Amygdala (tissue), 56 donors: ENCODE results near the gene ETV6.

Experiments used
- DNase-seq, 56 donors: peaks; one replicate each; lab custom pipeline; 2025; lab: John Stamatoyannopoulos, UW

The ETV6 gene

DNA sequence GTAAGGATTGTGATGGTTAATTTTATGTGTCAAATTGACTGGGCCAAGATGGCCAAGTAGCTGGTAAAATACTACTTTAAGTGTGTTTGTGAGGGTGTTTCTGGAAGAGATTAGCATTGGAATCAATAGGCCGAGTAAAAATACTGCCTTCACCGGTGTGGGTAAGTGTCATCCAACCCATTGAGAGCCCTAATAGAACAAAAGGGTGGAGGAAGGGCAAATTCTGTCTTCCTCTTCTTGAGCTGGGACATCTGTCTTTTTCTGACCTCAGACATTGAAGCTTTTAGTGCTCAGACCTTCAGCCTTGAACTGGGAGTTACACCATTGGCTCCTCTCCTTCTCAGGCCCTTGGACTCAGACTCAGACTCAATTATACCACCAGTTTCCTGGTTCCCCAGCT lies 8.0 kb upstream of the ETV6 start:
- DNase-seq, result no peak

- no peak for DNase-seq
Measured at GRCh38 chr12:11642785-11643184, 6.7 kb upstream of the ETV6 start.

DNA sequence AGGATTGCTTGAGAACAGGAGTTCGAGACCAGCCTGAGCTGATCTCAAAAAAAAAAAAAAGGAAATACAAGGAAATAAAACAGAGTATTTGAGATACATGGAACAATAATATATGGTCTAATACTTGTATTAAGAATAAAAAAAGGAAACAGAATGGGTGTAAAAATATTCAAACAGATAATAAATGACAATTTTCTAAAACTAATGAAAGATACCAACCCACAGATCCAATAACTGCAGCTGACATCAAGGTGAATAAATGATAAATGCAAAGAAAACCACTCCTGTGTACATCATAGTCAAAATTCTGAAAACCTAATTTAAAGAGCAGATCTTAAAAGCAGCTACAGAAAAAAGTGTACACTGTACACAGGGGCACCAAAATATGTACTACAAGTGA lies 4.1 kb upstream of the ETV6 start:
- no peak for DNase-seq

DNA sequence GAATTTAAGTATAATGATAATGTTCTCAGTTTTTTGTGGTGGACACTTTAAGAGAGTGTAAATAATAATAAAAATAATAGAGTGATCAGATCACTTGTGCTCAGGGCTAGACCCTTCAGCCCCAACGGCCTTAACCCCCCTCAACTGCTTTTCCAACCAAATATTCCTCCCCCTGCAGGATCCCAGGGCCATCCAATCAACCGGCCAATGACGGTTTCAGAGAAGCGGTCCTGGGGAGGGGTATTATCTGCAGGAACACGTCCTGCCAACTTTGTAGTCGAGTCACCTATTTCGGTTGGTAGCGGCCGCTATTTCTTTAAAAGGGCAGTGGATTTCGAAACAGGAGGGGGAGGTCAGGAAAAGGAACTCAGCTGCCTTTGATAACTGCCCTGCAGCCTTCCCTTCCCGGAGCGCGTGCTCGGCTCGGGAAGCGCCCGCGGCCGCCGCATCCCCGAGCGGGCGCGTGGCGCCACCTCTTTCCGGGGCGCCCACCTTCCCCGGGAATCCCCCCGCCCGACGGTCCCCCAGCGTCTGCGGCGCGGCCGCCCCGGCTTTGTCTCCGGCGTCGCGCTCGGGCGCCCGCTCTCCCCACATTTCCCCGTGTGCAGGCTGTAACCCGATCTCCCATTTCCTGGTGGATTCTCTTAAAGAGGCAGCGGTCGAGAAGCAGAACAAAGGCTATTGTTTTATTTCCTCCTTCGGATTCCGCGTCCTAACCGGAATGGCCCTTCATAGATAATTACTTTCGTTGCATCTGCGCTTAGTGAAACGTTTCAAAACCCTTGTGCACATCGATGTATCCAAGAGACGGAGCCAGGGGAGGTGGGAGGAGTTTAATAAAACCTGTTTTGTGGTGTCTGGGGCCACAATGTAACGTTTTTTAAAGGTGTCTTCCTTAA lies 711 bp upstream of the ETV6 start:
- peak in 41 of 56 donors; percentile 26 to 83 (median 59) for DNase-seq

- peak in 7 of 56 donors; percentile 12 to 45 (median 21) for DNase-seq
Measured at GRCh38 chr12:11650286-11651281, 1.1 kb downstream of the ETV6 start.

- no peak for DNase-seq
Measured at GRCh38 chr12:11651381-11651780, 1.9 kb downstream of the ETV6 start.

GRCh38 chr12:11651785-11652184 lies 2.3 kb downstream of the ETV6 start:
- no peak for DNase-seq

- DNase-seq, result peak in 15 of 56 donors; percentile 8 to 54 (median 17)
Measured at GRCh38 chr12:11652351-11653040, 3.0 kb downstream of the ETV6 start.

GRCh38 chr12:11653215-11653753 lies 3.8 kb downstream of the ETV6 start:
- DNase-seq, result no peak

DNA sequence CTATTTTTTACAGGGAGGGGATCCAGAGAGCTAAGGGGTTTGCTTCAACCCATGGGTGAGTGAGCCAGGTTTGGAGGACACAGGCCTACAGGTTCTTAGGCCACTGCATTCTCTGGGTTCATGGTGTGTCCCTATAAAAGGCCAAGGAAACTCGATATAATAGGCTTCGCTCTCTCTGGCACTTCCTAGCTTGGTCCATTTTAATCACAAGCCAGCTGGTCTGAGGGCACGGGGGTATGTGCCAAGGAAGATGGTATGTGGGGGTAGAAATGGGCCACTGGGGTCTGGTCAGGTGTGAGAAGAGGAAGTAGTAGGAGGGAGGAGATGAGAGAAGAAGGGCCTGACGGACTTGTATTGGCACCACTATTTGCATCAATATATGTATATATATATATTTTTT lies 4.9 kb downstream of the ETV6 start:
- no peak for DNase-seq

GRCh38 chr12:11654802-11655201 lies 5.3 kb downstream of the ETV6 start:
- DNase-seq, result no peak

- no peak for DNase-seq
Measured at GRCh38 chr12:11655842-11656241, 6.4 kb downstream of the ETV6 start.

DNA sequence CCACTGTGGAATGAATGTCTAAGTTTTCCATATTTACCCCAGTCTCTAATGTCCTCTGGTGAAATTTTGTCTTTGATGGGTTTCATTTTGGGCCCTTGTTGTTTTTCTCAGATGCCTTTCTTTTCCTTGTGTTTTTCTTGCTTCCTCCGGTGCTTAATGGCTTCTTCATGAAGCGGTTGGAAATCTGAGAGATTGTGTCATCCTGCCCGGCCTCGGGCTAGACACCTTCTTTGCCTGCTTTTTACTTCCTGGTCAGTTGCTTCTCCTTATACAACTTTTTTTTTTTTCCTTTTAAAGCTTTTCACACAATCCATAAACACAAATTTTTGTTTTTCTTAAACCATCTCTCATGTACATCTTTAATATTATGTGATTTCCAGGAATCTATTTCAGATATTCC lies 7.1 kb downstream of the ETV6 start:
- no peak for DNase-seq

DNA sequence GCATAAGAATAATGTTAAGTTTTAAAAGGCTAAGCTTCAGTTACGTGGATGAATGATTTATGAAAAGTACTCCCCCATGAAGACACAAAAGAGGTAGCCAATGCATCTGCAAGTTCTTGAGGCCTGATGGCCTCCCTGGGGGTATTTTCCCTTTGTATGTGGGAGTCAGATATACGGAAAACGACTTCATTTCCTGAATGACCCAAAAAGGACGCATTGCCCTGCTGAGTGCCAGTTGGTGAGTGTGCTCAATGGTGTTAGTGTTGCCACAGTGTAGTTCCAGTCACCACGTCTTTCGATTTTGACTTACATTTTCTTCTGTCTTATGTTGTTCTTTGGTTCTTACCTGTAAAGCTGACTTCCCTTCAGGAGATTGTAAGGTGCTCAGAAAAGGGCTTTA lies 8.0 kb downstream of the ETV6 start:
- DNase-seq, result no peak

GRCh38 chr12:11658791-11659190 lies 9.3 kb downstream of the ETV6 start:
- no peak for DNase-seq

DNA sequence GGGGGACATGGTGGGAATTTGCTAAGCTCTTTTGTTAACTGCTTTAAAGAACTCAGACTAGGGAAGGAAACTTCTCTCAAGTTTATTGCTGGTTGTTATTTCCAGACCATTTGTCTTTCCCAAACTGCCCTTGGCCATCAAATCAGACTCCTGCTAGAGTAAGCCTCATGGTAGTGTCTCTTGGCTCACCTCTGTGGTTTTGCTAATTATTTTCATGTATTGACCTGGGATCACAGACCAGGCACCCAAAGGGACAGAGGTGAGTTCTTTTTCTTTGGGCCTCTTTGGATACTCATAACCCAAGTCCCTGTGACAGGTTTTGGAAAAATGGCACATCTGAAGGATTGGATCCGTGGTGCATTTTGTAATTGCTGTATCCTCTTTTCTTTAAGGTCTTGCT lies 11.2 kb downstream of the ETV6 start:
- DNase-seq, result no peak

- DNase-seq, result no peak
Measured at GRCh38 chr12:11661491-11662089, 12.1 kb downstream of the ETV6 start.

DNA sequence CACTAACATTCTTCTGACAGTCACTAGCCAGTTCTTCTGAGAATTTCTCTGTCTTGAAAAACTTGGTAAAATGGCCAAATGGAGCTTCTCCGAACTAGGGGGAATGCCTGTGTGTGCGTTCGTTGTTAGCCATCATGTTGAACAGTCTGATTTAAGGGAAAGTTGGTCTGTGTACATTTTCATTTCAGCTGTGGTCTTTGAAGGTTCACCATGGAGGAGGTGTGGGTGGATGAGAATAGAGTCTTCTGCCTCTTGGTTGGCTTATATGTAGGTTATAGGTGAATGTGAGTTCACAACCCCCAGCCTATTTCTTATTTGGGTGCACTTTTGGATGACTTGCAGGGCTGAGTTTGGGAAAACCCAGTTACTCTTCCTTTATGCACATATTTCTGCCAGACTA lies 12.9 kb downstream of the ETV6 start:
- DNase-seq, result no peak

- peak in 3 of 56 donors; percentile 12 to 26 (median 16) for DNase-seq
Measured at GRCh38 chr12:11663130-11663529, 13.7 kb downstream of the ETV6 start.

DNA sequence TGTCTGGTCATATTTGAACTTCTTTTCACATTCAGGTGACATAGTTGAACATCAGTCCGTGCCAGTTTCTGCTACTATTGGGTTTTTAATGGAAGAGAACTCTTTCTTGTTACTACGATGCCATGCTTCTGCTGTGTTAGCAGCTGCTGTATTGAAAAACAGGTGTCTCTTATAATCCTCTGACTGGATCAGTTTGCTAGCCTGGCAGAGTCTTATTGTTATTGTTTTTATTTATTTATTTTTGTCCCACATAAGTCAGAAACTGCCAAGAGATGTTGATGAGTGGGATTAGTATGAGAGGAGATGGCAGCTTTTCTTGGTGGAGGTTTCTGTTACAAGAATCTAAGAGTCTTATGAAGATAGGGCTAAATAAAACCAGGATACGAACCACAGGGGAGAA lies 14.6 kb downstream of the ETV6 start:
- DNase-seq, result no peak
